ENCODE data around the gene POP7. TPM values are rescaled to one million over a fixed set of nuclear protein-coding genes. Genes with fewer than 3 reads are reported as not detected.

The POP7 gene
- total RNA-seq, 1 experiment from 2014 or later = 52.3 TPM

DNA sequence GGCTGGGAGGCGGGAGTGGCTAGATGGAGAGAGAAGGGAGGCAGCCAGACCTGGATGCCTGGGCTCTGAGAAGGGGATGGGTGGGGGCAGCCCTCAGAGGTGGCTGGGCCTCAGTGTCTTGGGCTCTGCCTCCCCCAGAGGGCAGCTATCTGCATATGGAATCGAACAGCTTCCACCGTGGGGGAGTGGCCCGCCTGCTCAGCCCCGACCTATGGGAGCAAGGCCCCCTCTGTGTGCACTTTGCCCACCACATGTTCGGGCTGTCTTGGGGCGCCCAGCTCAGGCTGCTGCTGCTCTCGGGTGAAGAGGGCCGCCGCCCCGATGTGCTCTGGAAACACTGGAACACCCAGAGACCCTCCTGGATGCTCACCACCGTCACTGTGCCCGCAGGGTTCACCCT, 30.8 kb downstream of the POP7 start:
- ATAC-seq (no peak), DNase-seq (ENCODE audit: low read depth, low spot score) (no peak)
- POLR2A ChIA-PET = no interaction called here
- Histone ChIP-seq H3K9me3 (ENCODE audit: control insufficient read depth, insufficient read depth, low read depth, low read length) (no peaks in the 10 kb centered on the region), H3K36me3 (ENCODE audit: control insufficient read depth, insufficient read depth, low read length) (no peaks in the 10 kb centered on the region), H3K4me1 (ENCODE audit: control insufficient read depth, insufficient read depth, low read length) (no peaks in the 10 kb centered on the region), H3K27ac (ENCODE audit: low read length) (no peak overlapping the region), H3K4me3 (ENCODE audit: low read depth in 2 of 2, low read length in 2 of 2) (no peak overlapping the region), H3K27me3 (ENCODE audit: control insufficient read depth, insufficient read depth, low read length) (no peaks in the 10 kb centered on the region)
- BruUV-seq (replicated peaks) = no TSS peak
- in situ Hi-C loops (cut with HindIII; ENCODE audit: low pct_unique_long_range_greater_than_20kb, low sequenced_read_pairs) = no loop called here
- CTCF ChIA-PET = no interaction called here
- TF ChIP-seq, protein P1, sequence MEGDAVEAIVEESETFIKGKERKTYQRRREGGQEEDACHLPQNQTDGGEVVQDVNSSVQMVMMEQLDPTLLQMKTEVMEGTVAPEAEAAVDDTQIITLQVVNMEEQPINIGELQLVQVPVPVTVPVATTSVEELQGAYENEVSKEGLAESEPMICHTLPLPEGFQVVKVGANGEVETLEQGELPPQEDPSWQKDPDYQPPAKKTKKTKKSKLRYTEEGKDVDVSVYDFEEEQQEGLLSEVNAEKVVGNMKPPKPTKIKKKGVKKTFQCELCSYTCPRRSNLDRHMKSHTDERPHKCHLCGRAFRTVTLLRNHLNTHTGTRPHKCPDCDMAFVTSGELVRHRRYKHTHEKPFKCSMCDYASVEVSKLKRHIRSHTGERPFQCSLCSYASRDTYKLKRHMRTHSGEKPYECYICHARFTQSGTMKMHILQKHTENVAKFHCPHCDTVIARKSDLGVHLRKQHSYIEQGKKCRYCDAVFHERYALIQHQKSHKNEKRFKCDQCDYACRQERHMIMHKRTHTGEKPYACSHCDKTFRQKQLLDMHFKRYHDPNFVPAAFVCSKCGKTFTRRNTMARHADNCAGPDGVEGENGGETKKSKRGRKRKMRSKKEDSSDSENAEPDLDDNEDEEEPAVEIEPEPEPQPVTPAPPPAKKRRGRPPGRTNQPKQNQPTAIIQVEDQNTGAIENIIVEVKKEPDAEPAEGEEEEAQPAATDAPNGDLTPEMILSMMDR (IDR thresholded peaks at IDR 0.05) = no peak
- TF ChIP-seq, protein P2, sequence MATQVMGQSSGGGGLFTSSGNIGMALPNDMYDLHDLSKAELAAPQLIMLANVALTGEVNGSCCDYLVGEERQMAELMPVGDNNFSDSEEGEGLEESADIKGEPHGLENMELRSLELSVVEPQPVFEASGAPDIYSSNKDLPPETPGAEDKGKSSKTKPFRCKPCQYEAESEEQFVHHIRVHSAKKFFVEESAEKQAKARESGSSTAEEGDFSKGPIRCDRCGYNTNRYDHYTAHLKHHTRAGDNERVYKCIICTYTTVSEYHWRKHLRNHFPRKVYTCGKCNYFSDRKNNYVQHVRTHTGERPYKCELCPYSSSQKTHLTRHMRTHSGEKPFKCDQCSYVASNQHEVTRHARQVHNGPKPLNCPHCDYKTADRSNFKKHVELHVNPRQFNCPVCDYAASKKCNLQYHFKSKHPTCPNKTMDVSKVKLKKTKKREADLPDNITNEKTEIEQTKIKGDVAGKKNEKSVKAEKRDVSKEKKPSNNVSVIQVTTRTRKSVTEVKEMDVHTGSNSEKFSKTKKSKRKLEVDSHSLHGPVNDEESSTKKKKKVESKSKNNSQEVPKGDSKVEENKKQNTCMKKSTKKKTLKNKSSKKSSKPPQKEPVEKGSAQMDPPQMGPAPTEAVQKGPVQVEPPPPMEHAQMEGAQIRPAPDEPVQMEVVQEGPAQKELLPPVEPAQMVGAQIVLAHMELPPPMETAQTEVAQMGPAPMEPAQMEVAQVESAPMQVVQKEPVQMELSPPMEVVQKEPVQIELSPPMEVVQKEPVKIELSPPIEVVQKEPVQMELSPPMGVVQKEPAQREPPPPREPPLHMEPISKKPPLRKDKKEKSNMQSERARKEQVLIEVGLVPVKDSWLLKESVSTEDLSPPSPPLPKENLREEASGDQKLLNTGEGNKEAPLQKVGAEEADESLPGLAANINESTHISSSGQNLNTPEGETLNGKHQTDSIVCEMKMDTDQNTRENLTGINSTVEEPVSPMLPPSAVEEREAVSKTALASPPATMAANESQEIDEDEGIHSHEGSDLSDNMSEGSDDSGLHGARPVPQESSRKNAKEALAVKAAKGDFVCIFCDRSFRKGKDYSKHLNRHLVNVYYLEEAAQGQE (IDR thresholded peaks at IDR 0.05; ENCODE audit: insufficient read depth in 1 of 2, low read depth in 2 of 2, low read length in 1 of 2) = no peak
- TF ChIP-seq SIN3A (IDR thresholded peaks at IDR 0.05; ENCODE audit: borderline replicate concordance, insufficient read depth, low read depth, low read length) = no peak
- TF ChIP-seq POLR2AphosphoS5 (IDR thresholded peaks at IDR 0.05; ENCODE audit: low read depth, low read length) = no peak
- TF ChIP-seq TCF7L2 (IDR thresholded peaks at IDR 0.05; ENCODE audit: low read depth, low read length) = no peak
- intact Hi-C loops (cut with micrococcal nuclease; ENCODE audit: unreplicated experiment) = no loop called here

DNA sequence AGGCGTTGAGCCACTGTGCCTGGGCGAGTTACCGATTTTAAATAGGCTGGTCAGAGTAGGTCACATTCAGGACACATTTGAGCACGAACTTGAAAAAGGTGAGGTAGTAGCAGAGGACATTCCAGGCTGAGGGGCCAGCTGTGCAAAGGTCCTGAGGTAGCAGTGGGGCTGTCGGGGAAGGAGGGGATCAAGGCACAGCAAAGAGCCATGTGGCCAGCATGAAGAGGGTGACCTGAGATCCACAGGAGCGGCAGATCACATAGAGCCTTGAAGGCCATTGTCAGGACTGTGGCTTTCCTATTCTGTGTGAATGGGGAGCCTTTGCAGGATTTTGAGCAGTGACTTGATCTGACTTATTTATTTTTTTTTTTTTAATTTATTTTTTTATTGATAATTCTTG, 34.0 kb downstream of the POP7 start:
- POLR2A ChIA-PET = no interaction called here
- Histone ChIP-seq H3K27ac (ENCODE audit: low read length) (no peak overlapping the region), H3K9me3 (ENCODE audit: control insufficient read depth, insufficient read depth, low read depth, low read length) (no peaks in the 10 kb centered on the region), H3K4me3 (ENCODE audit: low read depth in 2 of 2, low read length in 2 of 2) (no peak overlapping the region), H3K27me3 (ENCODE audit: control insufficient read depth, insufficient read depth, low read length) (no peaks in the 10 kb centered on the region), H3K4me1 (ENCODE audit: control insufficient read depth, insufficient read depth, low read length) (no peaks in the 10 kb centered on the region), H3K36me3 (ENCODE audit: control insufficient read depth, insufficient read depth, low read length) (no peaks in the 10 kb centered on the region)
- DNase-seq (ENCODE audit: low read depth, low spot score) (no peak), ATAC-seq (no peak)
- CTCF ChIA-PET = no interaction called here
- intact Hi-C loops (cut with micrococcal nuclease; ENCODE audit: unreplicated experiment) = no loop called here
- TF ChIP-seq POLR2AphosphoS5 (IDR thresholded peaks at IDR 0.05; ENCODE audit: low read depth, low read length) = no peak
- no peak for TF ChIP-seq TCF7L2 (IDR thresholded peaks at IDR 0.05; ENCODE audit: low read depth, low read length)
- no peak for TF ChIP-seq SIN3A (IDR thresholded peaks at IDR 0.05; ENCODE audit: borderline replicate concordance, insufficient read depth, low read depth, low read length)
- TF ChIP-seq, protein P1 (IDR thresholded peaks at IDR 0.05) = no peak
- TF ChIP-seq, protein P2 (IDR thresholded peaks at IDR 0.05; ENCODE audit: insufficient read depth in 1 of 2, low read depth in 2 of 2, low read length in 1 of 2) = no peak
- in situ Hi-C loops (cut with HindIII; ENCODE audit: low pct_unique_long_range_greater_than_20kb, low sequenced_read_pairs) = no loop called here
- no TSS peak for BruUV-seq (replicated peaks)
